Gastrocnemius medialis (tissue), 4 donors: Measurements from ENCODE around the gene CCDC82. TPM values are rescaled to one million over a fixed set of nuclear protein-coding genes. Genes with fewer than 3 reads are reported as not detected.

ENCODE experiments used
- ATAC-seq, 2 donors: fragments of 150-250 bp; one replicate each; pipeline ENCODE4 v1.9.1; 2016
- DNase-seq, 2 donors: peaks; one replicate each; pipeline ENCODE4 v3.0.0-alpha.2; 2019
- H3K27ac ChIP-seq, 4 donors: fragments of 200-600 bp; sonication (generic); 1 replicate in 1 of 4; 2 replicates in 3 of 4; pipeline ENCODE4 v1.5.1; 2016 to 2018; ENCODE audit warnings: mild to moderate bottlenecking in 2 of 4, moderate library complexity in 1 of 4
- H3K27me3 ChIP-seq, 3 donors: fragments of 200-600 bp; sonication (generic) in 2 of 3; 1 replicate in 1 of 3; 2 replicates in 2 of 3; pipeline versions ENCODE4 v1.5.1 to v1.6.0; 2016 to 2019; ENCODE audit warnings: mild to moderate bottlenecking in 1 of 3, moderate library complexity in 1 of 3
- H3K36me3 ChIP-seq, 2 donors: fragments of 200-600 bp; sonication (generic) in 1 of 2; one replicate each; pipeline ENCODE4 v1.5.1; 2017 to 2018
- H3K4me1 ChIP-seq, 2 donors: fragments of 200-600 bp; sonication (generic) in 1 of 2; one replicate each; pipeline ENCODE4 v1.5.1; 2016 to 2017; ENCODE audit warnings: mild to moderate bottlenecking in 2 of 2
- H3K4me3 ChIP-seq, 4 donors: fragments of 200-600 bp; sonication (generic) in 3 of 4; 1 replicate in 1 of 4; 2 replicates in 3 of 4; pipeline ENCODE4 v1.5.1; 2016 to 2019; ENCODE audit warnings: mild to moderate bottlenecking in 2 of 4
- H3K9me3 ChIP-seq, 3 donors: fragments of 200-600 bp; sonication (generic) in 2 of 3; 1 replicate in 1 of 3; 2 replicates in 2 of 3; pipeline ENCODE4 v1.5.1; 2016 to 2019
- POLR2A ChIP-seq, 2 donors: fragments of 450-650 bp; IDR thresholded peaks; one replicate each; pipeline ENCODE4 v1.6.1; 2017; ENCODE audit warnings: antibody characterized with exemption in 2 of 2, mild to moderate bottlenecking in 2 of 2, moderate library complexity in 2 of 2
- in situ Hi-C, 4 donors: fragments of 200-750 bp; cut with MboI; loops; one replicate each; pipeline versions ENCODE4 v1.15.0 to v1.8.0; 2017; ENCODE audit warnings: low sequenced_read_pairs in 4 of 4
- intact Hi-C: fragments of 100-400 bp; cut with DNase I; formaldehyde crosslinking; loops from one replicate; pipeline ENCODE4 v1.15.1; 2023; ENCODE audit warnings: low total_unique reads
- total RNA-seq, 4 donors: library from RNA; depleted of rRNA; stranded (reverse); fragments of >200 nt; gene quantifications; one replicate each; pipeline versions ENCODE4 v1.1.0 to v1.2.3, GENCODE V29; 2016
- TF ChIP-seq, protein P1 (sequence below), 5 experiments: fragments of 450-650 bp in 3 of 5; fragments of 200-600 bp in 2 of 5; sonication (generic) in 2 of 5; IDR thresholded peaks in 4 of 5; conservative IDR thresholded peaks in 1 of 5; 1 replicate in 4 of 5; 2 replicates in 1 of 5; pipeline ENCODE4 v1.5.1; 2016 to 2019; ENCODE audit warnings: antibody characterized with exemption in 5 of 5, mild to moderate bottlenecking in 3 of 5, moderate library complexity in 3 of 5

Gene CCDC82
- total RNA-seq, 4 donors from 2014 or later, result 4.6 to 9.1 (median 6.6) TPM

DNA sequence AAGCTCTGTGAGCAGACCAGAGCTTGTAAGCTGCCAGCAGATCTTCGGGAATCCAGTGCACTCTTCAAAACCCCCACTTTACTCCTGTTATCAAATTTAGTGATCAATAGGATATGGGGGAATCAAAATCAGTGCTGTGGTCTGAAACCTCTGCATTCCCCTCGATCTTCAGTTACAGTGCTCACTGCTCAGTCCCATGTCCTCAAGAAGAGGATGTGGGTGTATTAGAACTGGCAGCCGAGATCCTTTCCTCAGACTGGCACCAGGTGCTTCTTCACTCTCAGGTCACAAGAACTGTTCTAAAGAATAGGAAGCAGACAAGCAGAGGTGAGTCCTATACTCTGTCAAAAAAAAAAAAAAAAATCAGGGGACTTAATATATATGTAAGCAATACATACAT, 31.4 kb downstream of the CCDC82 start:
- intact Hi-C loops, result no loop called here
- H3K4me1 ChIP-seq, result no peaks in the 10 kb centered on the region
- in situ Hi-C loops, result loop anchor here in 1 of 4 donors (25.0 kb wide), 1 partner anchor 521 kb away; no protein-coding TSS in a partner anchor
- TF ChIP-seq, protein P1, sequence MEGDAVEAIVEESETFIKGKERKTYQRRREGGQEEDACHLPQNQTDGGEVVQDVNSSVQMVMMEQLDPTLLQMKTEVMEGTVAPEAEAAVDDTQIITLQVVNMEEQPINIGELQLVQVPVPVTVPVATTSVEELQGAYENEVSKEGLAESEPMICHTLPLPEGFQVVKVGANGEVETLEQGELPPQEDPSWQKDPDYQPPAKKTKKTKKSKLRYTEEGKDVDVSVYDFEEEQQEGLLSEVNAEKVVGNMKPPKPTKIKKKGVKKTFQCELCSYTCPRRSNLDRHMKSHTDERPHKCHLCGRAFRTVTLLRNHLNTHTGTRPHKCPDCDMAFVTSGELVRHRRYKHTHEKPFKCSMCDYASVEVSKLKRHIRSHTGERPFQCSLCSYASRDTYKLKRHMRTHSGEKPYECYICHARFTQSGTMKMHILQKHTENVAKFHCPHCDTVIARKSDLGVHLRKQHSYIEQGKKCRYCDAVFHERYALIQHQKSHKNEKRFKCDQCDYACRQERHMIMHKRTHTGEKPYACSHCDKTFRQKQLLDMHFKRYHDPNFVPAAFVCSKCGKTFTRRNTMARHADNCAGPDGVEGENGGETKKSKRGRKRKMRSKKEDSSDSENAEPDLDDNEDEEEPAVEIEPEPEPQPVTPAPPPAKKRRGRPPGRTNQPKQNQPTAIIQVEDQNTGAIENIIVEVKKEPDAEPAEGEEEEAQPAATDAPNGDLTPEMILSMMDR (IDR thresholded peaks at IDR 0.05 in 4 of 5, conservative IDR thresholded peaks at IDR 0.05 in 1 of 5), result no peak
- no peak for TF ChIP-seq POLR2A (IDR thresholded peaks at IDR 0.05)
- no peak for ATAC-seq
- H3K27ac ChIP-seq, result no peak overlapping the region
- peaks cover 0 to 51% of the 10 kb centered on the region in 2 donors for H3K36me3 ChIP-seq
- H3K27me3 ChIP-seq, result no peaks in the 10 kb centered on the region
- no peak overlapping the region for H3K4me3 ChIP-seq
- no peaks in the 10 kb centered on the region for H3K9me3 ChIP-seq
- DNase-seq, result no peak

DNA sequence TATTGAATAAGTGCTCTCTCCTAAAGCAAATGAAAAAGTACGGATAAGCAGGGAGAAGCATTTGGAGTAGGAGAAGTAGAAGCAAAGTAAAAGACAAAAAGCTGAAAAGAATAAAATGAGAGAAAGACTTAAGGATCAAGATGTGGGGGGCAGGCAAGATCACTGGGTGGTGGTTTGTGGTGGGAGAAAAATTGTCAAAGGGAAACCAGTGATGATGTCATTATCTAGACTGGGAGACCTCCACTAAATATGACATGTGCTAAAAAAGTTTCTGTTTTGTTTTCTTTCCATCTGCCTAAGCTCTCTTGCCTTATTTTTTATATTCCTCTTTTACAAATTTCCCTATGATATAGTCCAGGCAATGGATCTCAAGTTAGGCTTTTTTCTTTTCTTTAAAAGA, 31.9 kb downstream of the CCDC82 start:
- no peaks in the 10 kb centered on the region for H3K9me3 ChIP-seq
- in situ Hi-C loops (loop anchor here in 1 of 4 donors (25.0 kb wide), 1 partner anchor 520 kb away; no protein-coding TSS in a partner anchor), intact Hi-C loops (no loop called here)
- no peak overlapping the region for H3K27ac ChIP-seq
- H3K36me3 ChIP-seq, result peaks cover 0 to 50% of the 10 kb centered on the region in 2 donors
- no peak for TF ChIP-seq POLR2A (IDR thresholded peaks at IDR 0.05)
- TF ChIP-seq, protein P1 (IDR thresholded peaks at IDR 0.05 in 4 of 5, conservative IDR thresholded peaks at IDR 0.05 in 1 of 5), result no peak
- no peak overlapping the region for H3K4me3 ChIP-seq
- no peak for ATAC-seq
- no peaks in the 10 kb centered on the region for H3K4me1 ChIP-seq
- DNase-seq, result no peak
- no peaks in the 10 kb centered on the region for H3K27me3 ChIP-seq

DNA sequence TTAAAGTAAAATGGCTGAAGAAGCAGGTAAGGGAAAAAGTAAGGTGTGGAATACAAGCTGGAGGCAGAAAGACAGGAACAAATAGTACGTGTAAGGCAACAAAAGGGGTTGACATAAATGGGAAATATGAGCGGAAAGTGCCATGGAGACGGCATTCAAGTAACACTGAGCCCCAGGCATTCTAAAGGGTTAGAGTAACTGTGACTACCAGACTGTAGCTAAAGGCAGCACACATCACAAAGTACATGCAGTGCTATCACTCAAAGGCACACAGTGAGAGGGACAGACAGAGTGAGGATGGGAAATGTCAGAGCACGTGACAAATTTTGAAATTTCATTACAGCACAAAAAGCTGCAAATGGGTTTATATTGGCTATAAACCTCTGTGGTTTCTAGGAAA, 32.9 kb downstream of the CCDC82 start:
- Histone ChIP-seq H3K27ac (no peak overlapping the region), H3K4me1 (no peaks in the 10 kb centered on the region), H3K9me3 (no peaks in the 10 kb centered on the region), H3K36me3 (peaks cover 0 to 50% of the 10 kb centered on the region in 2 donors), H3K27me3 (no peaks in the 10 kb centered on the region), H3K4me3 (no peak overlapping the region)
- in situ Hi-C loops, result loop anchor here in 1 of 4 donors (25.0 kb wide), 1 partner anchor 520 kb away; no protein-coding TSS in a partner anchor
- intact Hi-C loops, result no loop called here
- TF ChIP-seq, protein P1 (IDR thresholded peaks at IDR 0.05 in 4 of 5, conservative IDR thresholded peaks at IDR 0.05 in 1 of 5), result no peak
- no peak for TF ChIP-seq POLR2A (IDR thresholded peaks at IDR 0.05)
- ATAC-seq (no peak), DNase-seq (no peak)

DNA sequence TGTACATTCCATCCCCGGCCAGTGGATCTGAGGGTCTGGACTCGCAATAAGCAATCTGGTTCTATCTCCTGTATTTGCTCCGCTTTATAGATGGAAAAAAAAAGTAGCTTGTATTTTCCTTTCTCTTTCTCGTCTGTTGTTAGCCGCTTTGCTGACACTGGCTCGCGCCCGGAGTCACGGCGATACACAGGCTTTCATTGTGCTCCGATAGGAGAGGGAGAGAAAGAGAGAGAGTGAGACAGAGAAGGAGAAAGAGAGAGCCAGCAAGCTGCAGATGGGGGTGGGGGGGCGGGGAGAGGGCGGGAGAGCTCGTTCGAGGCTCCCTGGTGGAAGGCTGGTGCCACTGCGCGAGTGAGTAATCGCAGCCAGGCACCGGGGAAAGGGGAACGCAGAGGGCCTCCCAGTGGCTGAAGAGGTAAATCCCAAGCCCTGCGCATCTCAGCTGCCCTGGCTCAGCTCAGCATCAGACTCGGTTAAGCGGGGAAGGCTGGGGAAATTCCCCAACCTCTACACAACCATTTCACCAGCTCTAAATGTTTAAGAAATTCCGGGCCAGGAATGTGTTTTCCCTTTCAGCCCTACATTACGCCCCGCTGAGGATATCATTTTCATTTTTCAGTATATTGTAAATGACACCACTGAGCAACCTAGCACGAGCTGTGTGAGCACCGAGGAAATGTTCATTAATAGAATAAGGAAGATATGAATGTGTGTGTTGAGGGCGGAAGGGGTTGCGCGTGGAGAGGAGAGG, 46.6 kb downstream of the CCDC82 start, which contains the start of gene MAML2:
TSS of gene MAML2 (minus strand) at position 235 of the 751 bp plus-strand sequence. CDS start 1,300 bp downstream, outside the sequence.
- H3K9me3 ChIP-seq, result no peaks in the 10 kb centered on the region
- DNase-seq (peak; percentile 84 to 86), ATAC-seq (peak; percentile 90 to 93)
- H3K27ac ChIP-seq, result peak within 1 kb of the TSS; percentile 63 to 74 (median 66)
- H3K4me1 ChIP-seq, result peaks cover 3 to 4% of the 10 kb centered on the region in 2 donors
- no peaks in the 10 kb centered on the region for H3K27me3 ChIP-seq
- in situ Hi-C loops (loop anchor here (5.0 to 25.0 kb wide), 4 partner anchors 281 to 291 kb away; no protein-coding TSS in a partner anchor), intact Hi-C loops (loop anchor here (1.0 to 5.0 kb wide), 5 partner anchors 131 to 507 kb away; partner anchors contain the start of gene MTMR2)
- H3K4me3 ChIP-seq, result peak within 1 kb of the TSS; percentile 60 to 79 (median 64)
- TF ChIP-seq, protein P1 (IDR thresholded peaks at IDR 0.05 in 4 of 5, conservative IDR thresholded peaks at IDR 0.05 in 1 of 5), result peak; percentile 53 to 94 (median 72)
- peak in 1 of 2 donors; percentile 9 for TF ChIP-seq POLR2A (IDR thresholded peaks at IDR 0.05)
- no peaks in the 10 kb centered on the region for H3K36me3 ChIP-seq
